Measurements from ENCODE around the gene REEP1.
"Not testable (repeated sequence)": the region's sequence is repeated elsewhere in the genome, so short reads cannot be mapped to it uniquely, and the experiment has no call there.

The REEP1 gene

GRCh38 chr2:86224645-86225355 lies 112.6 kb downstream of the REEP1 start:
- DNase-seq (ENCODE audit: low spot score) = no peak

GRCh38 chr2:86223927-86224560 lies 113.4 kb downstream of the REEP1 start:
- DNase-seq (ENCODE audit: low spot score) = no peak

GRCh38 chr2:86223140-86223926 lies 114.1 kb downstream of the REEP1 start:
- no peak for DNase-seq (ENCODE audit: low spot score)

GRCh38 chr2:86221066-86221684 lies 116.3 kb downstream of the REEP1 start:
- peak; percentile 46 for DNase-seq (ENCODE audit: low spot score)

- no peak for DNase-seq (ENCODE audit: low spot score)
Measured at GRCh38 chr2:86219896-86220295, 117.5 kb downstream of the REEP1 start.

- DNase-seq (ENCODE audit: low spot score) = no peak
Measured at GRCh38 chr2:86218124-86218523, 119.3 kb downstream of the REEP1 start.

GRCh38 chr2:86216575-86217555 lies 120.6 kb downstream of the REEP1 start:
- no peak for DNase-seq (ENCODE audit: low spot score)

- DNase-seq (ENCODE audit: low spot score) = no peak
Measured at GRCh38 chr2:86214503-86214832, 123.0 kb downstream of the REEP1 start.

- no peak for DNase-seq (ENCODE audit: low spot score)
Measured at GRCh38 chr2:86213699-86214502, 123.5 kb downstream of the REEP1 start.

- DNase-seq (ENCODE audit: low spot score) = no peak
Measured at GRCh38 chr2:86213056-86213455, 124.4 kb downstream of the REEP1 start.

GRCh38 chr2:86211796-86212188 lies 125.6 kb downstream of the REEP1 start:
- no peak for DNase-seq (ENCODE audit: low spot score)

GRCh38 chr2:86211033-86211795 lies 126.2 kb downstream of the REEP1 start:
- no peak for DNase-seq (ENCODE audit: low spot score)

GRCh38 chr2:86204458-86204857 lies 133.0 kb downstream of the REEP1 start:
- DNase-seq (ENCODE audit: low spot score) = no peak

GRCh38 chr2:86203614-86204013 lies 133.8 kb downstream of the REEP1 start:
- DNase-seq (ENCODE audit: low spot score) = no peak

GRCh38 chr2:86202702-86203101 lies 134.7 kb downstream of the REEP1 start:
- DNase-seq (ENCODE audit: low spot score) = no peak

- DNase-seq (ENCODE audit: low spot score) = no peak
Measured at GRCh38 chr2:86202336-86202692, 135.1 kb downstream of the REEP1 start.

GRCh38 chr2:86201671-86202335 lies 135.6 kb downstream of the REEP1 start:
- DNase-seq (ENCODE audit: low spot score) = no peak

GRCh38 chr2:86200564-86200963 lies 136.9 kb downstream of the REEP1 start:
- DNase-seq (ENCODE audit: low spot score) = not testable (repeated sequence)

- DNase-seq (ENCODE audit: low spot score) = no peak
Measured at GRCh38 chr2:86199834-86200177, 137.6 kb downstream of the REEP1 start.
